ENCODE measurements around the gene CHGA.

CHGA gene

DNA sequence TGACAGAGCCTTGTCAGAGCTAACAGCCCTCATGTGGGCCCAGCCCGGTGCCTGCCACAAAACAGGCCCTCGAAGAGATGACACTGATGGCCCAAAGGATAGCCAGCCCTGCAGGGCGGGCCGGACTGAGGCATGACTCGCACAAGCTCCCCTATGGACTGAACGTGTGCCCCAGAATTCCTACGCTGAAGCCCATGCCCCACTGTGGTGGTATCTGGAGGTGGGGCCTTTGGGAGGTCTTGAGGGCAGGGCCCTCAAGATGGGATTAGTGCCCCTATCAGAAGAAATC lies 38.6 kb downstream of the CHGA start:
- Histone ChIP-seq H3K4me2 (ENCODE audit: low read depth, low read length, poor library complexity, severe bottlenecking) (no peak overlapping the region), H2AFZ (ENCODE audit: low read length) (no peak overlapping the region), H3K27me3 (ENCODE audit: insufficient read depth, low read length, poor library complexity, severe bottlenecking) (no peaks in the 10 kb centered on the region), H3K9ac (ENCODE audit: low read depth, low read length, poor library complexity, severe bottlenecking) (no peak overlapping the region), H3K9me2 (replicated peaks; ENCODE audit: low read depth, low read length) (no peaks in the 10 kb centered on the region), H4K20me1 (ENCODE audit: insufficient read depth, low read length, poor library complexity, severe bottlenecking) (no peaks in the 10 kb centered on the region), H3K79me2 (ENCODE audit: insufficient read depth, low read length) (peaks cover 9% of the 10 kb centered on the region; the same call in 1 of the 2 replicates), H3K4me3 (ENCODE audit: low read length, poor library complexity, severe bottlenecking) (no peak overlapping the region), H3K9me3 (ENCODE audit: insufficient read depth, low read depth, low read length) (no peaks in the 10 kb centered on the region), H3K36me3 (ENCODE audit: insufficient read depth, low read length) (peaks cover 59% of the 10 kb centered on the region; the same call in 1 of the 2 replicates), H3F3A (ENCODE audit: low read depth) (no peaks in the 10 kb centered on the region), H3K4me1 (ENCODE audit: insufficient read depth, low read length, poor library complexity, severe bottlenecking) (no peaks in the 10 kb centered on the region)
- TF ChIP-seq, protein P1, sequence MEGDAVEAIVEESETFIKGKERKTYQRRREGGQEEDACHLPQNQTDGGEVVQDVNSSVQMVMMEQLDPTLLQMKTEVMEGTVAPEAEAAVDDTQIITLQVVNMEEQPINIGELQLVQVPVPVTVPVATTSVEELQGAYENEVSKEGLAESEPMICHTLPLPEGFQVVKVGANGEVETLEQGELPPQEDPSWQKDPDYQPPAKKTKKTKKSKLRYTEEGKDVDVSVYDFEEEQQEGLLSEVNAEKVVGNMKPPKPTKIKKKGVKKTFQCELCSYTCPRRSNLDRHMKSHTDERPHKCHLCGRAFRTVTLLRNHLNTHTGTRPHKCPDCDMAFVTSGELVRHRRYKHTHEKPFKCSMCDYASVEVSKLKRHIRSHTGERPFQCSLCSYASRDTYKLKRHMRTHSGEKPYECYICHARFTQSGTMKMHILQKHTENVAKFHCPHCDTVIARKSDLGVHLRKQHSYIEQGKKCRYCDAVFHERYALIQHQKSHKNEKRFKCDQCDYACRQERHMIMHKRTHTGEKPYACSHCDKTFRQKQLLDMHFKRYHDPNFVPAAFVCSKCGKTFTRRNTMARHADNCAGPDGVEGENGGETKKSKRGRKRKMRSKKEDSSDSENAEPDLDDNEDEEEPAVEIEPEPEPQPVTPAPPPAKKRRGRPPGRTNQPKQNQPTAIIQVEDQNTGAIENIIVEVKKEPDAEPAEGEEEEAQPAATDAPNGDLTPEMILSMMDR (conservative IDR thresholded peaks at IDR 0.05; ENCODE audit: low read length): no peak
- no peak for TF ChIP-seq EZH2phosphoT487 (IDR thresholded peaks at IDR 0.05; ENCODE audit: borderline replicate concordance)

DNA sequence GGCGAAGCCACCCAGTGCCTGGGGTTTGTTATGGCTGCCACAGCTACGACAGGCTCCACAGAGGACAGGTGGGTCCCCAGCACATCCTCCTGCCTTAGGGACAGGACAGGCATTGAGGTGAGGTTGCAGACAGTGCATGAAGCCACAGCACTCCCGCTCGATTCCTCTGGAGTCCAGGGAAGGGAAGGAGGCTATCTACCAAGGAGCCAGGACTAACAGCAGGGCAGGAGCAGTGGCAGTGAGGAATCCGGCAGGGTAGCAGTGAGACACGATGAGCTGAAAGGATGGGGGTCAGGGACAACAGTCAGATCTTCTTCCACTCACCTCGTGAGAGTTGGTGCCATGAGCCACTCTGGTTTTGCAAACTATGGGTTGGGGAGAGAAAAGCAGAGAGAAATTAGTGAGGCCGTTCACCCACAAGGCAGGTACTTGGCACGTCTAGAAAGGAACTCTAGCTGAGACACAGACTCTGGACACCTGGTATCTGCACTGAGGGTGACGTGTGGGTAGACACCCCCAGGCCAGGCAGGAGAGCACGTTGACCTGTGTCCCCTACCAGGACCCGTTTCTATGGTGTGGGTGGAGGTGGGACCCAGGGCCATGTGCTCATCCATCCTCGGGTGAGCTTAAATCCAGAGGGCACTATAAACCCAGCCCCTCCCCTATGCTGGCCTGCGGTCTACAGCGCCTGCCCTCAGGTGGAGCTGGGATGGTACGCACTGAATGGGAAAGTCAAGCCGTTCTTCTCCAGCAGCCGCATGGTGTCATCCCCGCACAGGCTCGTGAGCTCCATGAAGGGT lies 39.3 kb downstream of the CHGA start:
- no peaks in the 10 kb centered on the region for H3K9me3 ChIP-seq (ENCODE audit: insufficient read depth, low read depth, low read length)
- H3K4me2 ChIP-seq (ENCODE audit: low read depth, low read length, poor library complexity, severe bottlenecking): no peak overlapping the region
- H3K9ac ChIP-seq (ENCODE audit: low read depth, low read length, poor library complexity, severe bottlenecking): no peak overlapping the region
- H3K9me2 ChIP-seq (replicated peaks; ENCODE audit: low read depth, low read length): no peaks in the 10 kb centered on the region
- no peak overlapping the region for H3K4me3 ChIP-seq (ENCODE audit: low read length, poor library complexity, severe bottlenecking)
- no peaks in the 10 kb centered on the region for H4K20me1 ChIP-seq (ENCODE audit: insufficient read depth, low read length, poor library complexity, severe bottlenecking)
- no peaks in the 10 kb centered on the region for H3K4me1 ChIP-seq (ENCODE audit: insufficient read depth, low read length, poor library complexity, severe bottlenecking)
- no peaks in the 10 kb centered on the region for H3K27me3 ChIP-seq (ENCODE audit: insufficient read depth, low read length, poor library complexity, severe bottlenecking)
- H3K36me3 ChIP-seq (ENCODE audit: insufficient read depth, low read length): peaks cover 52% of the 10 kb centered on the region; the same call in 1 of the 2 replicates
- peaks cover 10% of the 10 kb centered on the region; the same call in 1 of the 2 replicates for H3K79me2 ChIP-seq (ENCODE audit: insufficient read depth, low read length)
- no peak overlapping the region for H2AFZ ChIP-seq (ENCODE audit: low read length)
- no peak for TF ChIP-seq EZH2phosphoT487 (IDR thresholded peaks at IDR 0.05; ENCODE audit: borderline replicate concordance)
- TF ChIP-seq, protein P1 (conservative IDR thresholded peaks at IDR 0.05; ENCODE audit: low read length): no peak
- H3F3A ChIP-seq (ENCODE audit: low read depth): no peaks in the 10 kb centered on the region

DNA sequence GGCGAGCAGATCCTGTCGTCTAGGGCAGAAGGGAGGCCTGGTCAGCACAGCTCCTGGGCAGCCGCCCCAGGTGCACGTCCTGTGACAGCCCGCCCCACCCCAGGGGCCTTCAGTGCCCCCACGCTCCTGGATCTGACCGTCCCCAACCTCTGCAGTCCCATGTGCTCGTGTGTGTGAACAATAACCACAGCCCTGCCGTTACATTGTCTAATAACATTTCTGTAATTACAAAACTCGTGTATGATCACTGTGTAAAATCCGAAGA lies 39.8 kb downstream of the CHGA start:
- no peaks in the 10 kb centered on the region for H3K27me3 ChIP-seq (ENCODE audit: insufficient read depth, low read length, poor library complexity, severe bottlenecking)
- no peak overlapping the region for H3K9ac ChIP-seq (ENCODE audit: low read depth, low read length, poor library complexity, severe bottlenecking)
- H2AFZ ChIP-seq (ENCODE audit: low read length): no peak overlapping the region
- TF ChIP-seq, protein P1 (conservative IDR thresholded peaks at IDR 0.05; ENCODE audit: low read length): no peak
- TF ChIP-seq EZH2phosphoT487 (IDR thresholded peaks at IDR 0.05; ENCODE audit: borderline replicate concordance): no peak
- no peaks in the 10 kb centered on the region for H3F3A ChIP-seq (ENCODE audit: low read depth)
- H3K4me1 ChIP-seq (ENCODE audit: insufficient read depth, low read length, poor library complexity, severe bottlenecking): no peaks in the 10 kb centered on the region
- no peaks in the 10 kb centered on the region for H3K9me2 ChIP-seq (replicated peaks; ENCODE audit: low read depth, low read length)
- no peaks in the 10 kb centered on the region for H3K9me3 ChIP-seq (ENCODE audit: insufficient read depth, low read depth, low read length)
- peaks cover 47% of the 10 kb centered on the region; the same call in 1 of the 2 replicates for H3K36me3 ChIP-seq (ENCODE audit: insufficient read depth, low read length)
- H3K79me2 ChIP-seq (ENCODE audit: insufficient read depth, low read length): peaks cover 10% of the 10 kb centered on the region; the same call in 1 of the 2 replicates
- no peaks in the 10 kb centered on the region for H4K20me1 ChIP-seq (ENCODE audit: insufficient read depth, low read length, poor library complexity, severe bottlenecking)
- H3K4me3 ChIP-seq (ENCODE audit: low read length, poor library complexity, severe bottlenecking): no peak overlapping the region
- no peak overlapping the region for H3K4me2 ChIP-seq (ENCODE audit: low read depth, low read length, poor library complexity, severe bottlenecking)
